Middle frontal gyrus (tissue), 1 donor: ENCODE results near the gene ZEB2.

ENCODE experiments used
- DNase-seq: peaks from one replicate; pipeline ENCODE4 v3.0.0-alpha.2; 2015; ENCODE audit warnings: low spot score; ENCODE audit errors: extremely low spot score

The ZEB2 gene

DNA sequence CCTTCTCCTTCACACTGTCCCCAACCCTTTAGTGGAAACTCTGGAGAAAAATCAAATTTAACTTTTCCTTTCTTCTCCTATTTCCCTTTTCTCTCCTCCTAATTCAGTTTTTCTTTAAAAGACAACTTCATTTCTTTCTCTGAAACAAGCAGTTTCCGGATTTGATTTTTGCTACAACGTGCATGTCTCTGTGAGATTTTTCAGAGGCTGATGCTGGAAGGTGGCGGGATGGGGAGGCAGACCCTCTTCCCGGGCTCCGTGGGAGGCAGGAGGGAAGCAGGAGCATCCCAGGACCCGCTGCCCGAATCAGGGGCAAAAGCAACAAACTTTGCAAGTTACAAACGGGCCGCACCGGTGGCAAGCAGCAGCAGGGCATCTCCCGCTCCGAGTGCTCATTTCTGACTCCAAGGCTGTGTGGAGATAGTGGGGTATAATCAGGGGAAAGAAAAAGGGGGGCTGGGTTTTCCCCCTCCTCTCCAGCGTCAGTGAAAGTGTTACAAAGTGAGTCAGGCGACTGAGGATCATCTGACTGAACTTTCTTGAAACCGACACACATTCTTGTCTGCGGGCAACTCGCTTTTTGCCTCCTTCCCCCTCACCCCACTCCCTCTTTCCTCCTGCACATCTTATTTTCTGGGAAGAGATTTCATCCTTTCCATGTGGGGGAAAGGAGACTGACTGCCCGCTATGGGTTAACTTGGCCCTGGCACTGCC is 6.4 kb downstream of the ZEB2 start:
- DNase-seq = no peak

DNA sequence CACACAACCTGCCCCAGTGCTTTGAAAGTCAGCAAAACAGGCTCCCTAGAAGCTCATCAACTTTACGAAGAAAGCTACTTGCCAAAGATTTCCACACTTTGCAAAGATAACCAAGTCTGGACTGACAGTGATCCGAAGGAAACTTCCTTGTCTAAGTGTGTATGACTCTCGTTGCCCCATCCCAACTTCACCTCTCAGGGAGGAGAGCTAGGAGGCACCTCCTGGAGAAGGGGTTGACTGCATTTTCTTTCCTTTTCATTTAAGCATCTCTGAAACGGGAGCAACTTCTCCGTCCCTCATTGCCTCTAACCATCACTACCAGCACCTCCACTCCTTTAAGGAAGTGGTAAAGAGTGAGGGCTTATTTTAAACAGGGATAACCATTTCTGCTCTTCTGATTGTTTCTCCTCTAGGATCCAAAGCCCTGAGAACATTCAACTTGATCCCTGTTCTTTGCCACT is 7.0 kb downstream of the ZEB2 start:
- no peak for DNase-seq

DNA sequence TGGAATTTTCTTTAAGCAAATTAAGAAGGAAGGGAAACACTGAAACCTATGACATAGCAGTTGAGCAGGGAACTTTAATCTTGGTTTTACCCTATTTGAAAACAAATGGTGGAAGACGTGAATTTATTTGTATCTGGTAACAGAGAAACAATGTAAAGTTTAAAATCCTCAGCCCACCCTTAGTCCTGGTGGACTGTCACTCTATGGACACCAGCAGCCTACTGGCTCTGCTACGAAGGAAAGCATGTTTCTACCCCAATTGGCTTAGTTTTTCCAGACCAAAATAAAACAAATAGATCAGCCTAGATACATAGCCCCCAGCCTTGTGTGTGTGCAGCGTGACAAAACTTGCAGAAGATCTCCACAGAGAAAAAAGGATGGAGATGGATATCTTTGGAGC is 7.4 kb downstream of the ZEB2 start:
- no peak for DNase-seq

DNA sequence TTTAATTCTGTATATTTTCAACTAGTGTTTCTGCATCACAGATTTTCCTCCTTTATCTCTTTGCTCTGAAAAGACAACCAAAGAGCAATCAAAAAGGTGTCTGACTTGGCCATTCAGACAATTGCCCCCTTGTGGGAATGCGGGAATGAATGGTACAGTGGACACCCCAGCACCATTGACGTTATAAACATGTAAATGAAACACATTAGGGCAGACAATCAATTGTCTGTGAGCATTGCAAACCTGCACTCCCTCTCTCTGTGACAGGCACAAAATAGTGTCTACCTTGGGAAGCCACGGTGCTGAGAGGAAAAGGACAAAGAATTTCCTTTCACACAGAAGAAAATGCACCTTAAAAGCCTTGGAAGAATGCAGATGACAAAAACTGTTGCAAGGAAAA is 8.0 kb downstream of the ZEB2 start:
- DNase-seq = no peak

DNA sequence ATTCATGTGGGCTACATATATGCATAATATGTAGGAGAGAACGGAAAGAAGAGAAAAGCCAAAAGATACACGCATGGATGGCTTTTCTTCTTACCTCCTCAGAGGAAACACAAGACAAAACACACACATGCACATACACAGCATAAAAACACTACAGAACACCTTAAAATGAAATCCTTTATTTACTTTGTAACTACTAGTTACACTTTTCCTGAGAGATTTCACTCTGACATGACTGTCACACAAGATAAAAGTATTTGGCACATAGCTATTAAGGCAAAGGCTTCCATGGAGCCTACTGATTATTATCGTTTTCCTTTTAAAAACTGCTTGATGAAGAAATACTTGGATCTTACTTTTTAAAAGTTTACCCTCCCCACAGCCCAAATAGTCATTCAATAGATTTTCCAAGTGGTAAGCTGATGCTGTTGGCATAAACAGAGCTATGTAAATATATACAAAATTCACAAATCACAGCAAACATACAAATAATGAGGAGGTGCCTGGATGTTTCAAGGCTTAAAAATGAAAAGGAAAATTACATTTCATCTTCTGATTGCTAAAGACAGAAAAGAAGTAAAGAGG is 8.6 kb downstream of the ZEB2 start:
- no peak for DNase-seq

DNA sequence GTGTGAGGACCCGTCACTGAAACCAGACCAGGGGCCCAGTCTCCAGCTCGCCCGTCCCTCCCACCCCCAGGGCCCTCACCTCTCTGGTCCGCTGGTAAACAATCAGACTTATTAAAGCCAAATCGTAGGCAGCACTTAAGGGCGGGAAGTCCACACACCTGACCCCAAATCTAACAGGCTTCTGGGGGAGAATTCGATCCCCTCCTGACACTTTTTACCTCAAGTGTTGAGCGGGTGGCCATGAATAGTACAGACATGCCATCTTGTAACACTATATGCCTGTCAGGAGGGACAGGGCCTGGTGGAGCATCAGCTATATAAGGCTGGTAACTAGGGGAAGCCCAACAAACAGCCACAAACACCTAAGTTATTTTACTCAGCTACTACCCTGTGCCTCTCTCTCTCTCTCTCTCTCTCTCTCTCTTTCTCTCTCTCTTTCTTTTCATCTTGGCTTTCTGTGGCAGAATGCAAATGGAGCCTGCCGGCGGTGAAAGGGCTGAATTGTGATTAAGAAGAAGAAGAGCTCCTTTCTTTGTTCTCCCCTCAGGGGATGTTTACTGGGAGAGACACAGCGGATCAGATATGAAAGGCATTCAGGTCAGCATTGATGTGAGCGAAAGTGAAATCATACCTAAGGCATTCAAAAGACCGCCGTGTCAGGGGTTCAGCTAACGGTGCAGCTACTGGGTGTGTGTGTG is 9.5 kb downstream of the ZEB2 start:
- no peak for DNase-seq

DNA sequence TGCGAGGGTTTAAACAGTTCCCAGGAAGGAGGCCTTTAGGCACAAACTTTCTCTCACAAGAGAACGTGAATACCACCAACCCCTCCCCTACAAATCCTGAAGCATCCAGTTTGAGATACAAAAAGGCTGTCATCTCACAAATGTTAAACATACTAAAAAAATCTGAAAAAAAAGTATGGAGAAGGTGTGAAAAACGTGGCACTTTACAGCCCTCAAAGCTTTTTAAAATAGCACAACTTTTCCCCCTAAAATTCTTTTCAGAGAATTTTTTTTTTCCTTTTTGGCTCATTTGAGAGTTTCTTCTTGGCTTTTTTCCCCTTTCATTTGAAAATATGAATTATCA is 10.1 kb downstream of the ZEB2 start:
- no peak for DNase-seq

DNA sequence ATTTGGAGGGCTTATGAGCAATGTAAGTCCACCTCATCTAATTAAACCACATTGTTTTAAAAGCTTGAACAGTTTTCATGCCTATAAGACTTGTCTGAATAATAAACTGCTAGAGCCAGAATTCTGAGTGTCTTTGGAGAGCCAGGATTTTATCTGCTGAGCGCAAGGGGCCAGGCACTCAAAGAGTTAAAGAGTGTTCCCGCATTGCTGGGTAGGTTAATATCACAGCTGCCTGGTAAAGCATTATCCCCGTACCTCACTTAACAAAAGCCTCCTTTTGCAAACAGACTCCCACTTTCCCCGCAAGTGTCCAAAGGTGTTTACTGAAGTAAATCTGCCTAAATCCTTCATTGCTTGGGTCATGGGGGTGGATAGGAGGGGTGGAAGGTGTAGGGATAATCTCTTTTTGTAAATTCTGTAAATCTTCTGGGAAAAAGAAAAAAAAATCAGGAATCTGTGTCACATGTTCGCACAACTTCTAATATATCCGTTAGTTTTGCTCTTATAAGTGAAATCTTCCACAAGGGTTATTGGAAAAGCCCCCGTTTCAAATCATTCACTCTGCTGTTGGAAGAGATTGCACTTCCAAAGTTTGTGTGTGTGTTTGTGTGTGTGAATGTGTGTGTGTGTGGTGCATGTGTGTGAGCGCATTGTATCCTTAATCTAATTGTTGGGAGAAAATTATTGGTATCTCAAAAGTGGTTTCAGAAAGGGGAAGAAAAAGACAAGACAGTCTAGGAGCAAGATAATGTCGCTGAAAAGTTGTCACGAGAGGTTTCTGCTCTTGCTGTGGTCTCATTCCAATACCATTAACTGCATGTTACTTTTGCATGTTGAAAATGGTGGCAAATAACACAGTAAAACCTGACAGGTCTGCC is 10.7 kb downstream of the ZEB2 start:
- no peak for DNase-seq

DNA sequence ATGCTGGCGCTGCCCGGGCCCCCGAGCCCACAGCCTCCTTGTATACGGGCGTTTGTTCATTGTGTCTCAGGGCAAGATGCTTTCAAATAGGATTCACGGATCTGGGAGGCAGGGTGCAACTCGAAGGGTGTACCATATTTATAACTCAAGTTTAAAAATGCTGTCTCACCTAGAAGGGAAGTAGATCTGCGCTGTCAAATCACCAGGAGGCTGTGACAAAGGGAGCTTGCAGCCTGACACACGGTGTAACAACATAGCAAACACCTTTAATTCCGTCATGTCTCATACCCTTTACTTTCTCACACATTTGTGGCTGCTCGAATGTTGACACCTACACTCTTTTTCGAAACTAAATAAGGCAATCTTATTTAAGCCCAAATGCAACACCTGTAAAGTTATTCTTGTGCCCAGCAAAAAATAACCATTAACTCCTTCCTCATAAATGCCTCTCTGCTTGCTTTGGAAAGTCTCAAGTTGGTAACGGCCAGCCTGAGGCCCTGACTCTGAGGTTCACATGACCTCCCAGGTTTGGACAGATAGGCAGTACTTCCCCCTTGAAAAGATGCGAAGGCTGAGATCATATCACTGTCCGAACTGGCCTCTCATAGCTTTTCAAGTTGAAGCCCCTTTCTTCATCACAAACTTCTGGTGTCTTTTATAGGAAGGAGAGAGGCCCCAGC is 11.6 kb downstream of the ZEB2 start:
- no peak for DNase-seq

DNA sequence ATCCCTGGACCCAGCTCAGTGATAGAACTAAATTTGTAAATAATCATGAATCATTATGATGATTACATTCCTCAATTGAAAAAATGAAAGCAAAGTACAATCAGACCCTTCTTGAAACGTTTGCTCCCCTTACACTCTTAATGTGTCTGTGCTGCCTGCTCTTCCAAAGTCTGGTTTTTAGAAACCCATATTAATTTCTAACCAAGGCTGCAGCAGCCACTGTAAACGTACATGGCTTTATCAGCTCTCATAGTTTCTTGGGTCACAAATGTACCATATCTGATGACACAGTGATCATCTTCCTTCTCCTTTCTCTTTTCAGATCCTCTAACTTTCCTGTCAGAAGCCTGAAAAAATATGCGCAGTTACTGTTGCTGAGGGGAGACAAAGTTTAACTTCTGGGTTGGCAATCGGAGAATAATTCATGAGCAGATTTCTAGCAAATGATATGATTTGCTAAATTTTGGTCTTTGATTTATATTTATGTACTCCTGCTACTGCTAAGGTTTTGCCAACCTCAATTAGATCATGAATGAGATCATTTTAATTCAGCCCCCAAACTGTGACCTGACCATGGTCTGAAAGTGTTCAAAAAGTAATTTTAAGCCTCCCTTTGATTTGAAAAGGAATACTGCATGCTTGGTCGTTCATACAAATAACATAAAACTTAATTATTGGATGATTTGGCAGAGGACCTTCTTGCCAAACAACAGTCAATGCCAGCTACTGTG is 12.3 kb downstream of the ZEB2 start:
- DNase-seq = no peak

DNA sequence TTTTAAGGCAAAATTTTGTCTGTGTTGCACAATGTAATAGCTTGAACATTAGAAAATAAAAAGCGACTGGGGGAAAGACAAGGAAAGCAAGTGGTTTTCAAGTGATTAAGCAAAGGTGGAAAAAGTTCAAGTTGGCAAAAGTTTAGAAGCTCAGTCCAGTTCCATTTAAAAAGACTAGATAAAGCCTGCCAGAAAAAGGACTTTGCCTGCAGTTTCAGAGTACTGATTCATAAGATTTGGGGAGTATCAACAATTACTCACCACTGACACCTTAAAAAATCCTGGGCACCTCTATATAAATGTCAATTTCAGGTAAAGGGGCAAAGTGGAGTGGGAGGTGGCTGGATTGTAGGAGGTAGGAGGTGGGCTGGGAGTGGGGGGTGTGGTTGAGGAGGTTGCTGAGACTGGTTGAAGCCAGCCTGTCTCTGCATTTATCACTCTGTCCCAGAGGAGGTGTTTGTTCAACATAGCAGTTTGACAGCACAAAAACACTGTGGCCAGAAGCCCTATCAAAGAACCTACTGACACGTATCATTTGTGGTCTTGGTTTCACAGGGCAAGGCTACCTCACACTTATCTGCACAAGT is 14.6 kb downstream of the ZEB2 start:
- DNase-seq = no peak

DNA sequence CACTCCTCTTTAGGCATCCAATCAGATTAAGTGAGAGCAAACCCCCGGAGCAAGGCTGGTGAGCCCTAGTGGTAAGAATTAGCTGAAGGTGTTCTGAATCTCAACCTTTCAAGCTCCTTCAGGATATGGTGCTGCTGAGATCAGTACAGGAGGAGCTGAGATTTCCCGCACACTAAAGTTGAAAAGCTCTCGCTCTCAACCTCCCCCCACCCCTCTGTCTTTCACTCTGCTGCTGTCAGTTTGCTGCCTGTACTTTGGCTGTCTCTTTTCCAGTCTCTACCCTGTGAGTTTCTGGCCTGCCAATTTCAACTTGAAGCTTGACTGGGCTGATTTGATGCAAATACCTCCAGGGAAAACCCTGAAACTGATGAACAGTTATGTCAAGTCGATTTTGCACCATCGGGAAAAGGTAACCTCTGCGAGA is 15.7 kb downstream of the ZEB2 start:
- no peak for DNase-seq

DNA sequence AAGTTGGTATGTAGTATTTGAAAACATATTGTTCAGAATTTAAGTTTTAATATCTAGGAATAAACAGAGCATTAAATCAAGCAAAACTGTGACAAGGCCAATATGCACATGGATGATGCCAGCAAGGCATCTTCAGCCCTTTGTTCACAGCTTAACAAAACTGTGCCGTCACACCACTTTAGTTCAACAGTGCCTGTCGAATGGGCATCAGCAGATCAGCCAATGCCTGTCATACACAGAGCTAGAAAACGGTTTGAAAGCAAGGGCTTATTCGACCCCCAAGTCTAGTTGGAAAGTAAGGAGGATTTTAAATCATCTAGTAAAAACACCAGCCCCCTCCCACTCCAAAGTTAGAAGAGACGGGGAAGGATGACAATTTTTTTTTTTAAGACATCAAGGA is 16.7 kb downstream of the ZEB2 start:
- no peak for DNase-seq

DNA sequence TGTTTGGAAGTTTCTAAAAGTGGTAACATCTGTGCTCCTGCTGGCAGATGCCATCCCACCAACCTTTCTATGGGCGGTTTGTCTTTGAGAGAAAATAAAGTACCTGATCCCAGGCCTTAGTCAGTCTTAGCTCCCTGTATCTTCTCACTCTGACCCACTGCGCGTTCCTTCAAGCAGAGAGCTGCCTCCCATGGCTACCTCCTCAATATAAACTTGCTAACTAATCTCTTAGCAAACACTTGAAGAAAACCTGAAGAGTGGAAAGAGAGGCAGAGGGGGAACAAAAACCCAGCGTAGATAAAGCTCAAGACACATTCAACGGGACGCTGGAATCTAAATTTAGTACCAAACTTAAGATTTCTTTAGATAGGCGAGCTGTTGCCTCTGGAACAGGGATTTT is 17.6 kb downstream of the ZEB2 start:
- no peak for DNase-seq

DNA sequence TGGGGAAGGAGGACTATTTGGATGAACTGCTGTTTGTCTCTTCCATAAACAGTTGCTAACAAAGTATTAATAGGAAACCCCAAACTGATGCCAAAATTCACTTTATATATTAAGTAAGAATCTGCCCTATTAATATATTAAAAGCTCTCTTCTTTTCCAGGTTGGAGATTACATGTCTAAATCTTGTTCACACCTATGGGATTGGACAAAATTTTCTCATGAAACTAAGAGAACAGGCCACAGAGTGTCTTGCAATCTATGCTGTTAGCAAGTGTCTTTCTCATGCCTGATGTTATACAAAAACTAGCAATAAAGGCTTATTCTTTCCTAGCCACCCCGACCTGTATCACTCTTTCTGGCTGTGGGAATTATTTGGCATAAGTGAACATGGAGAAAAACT is 18.3 kb downstream of the ZEB2 start:
- no peak for DNase-seq

DNA sequence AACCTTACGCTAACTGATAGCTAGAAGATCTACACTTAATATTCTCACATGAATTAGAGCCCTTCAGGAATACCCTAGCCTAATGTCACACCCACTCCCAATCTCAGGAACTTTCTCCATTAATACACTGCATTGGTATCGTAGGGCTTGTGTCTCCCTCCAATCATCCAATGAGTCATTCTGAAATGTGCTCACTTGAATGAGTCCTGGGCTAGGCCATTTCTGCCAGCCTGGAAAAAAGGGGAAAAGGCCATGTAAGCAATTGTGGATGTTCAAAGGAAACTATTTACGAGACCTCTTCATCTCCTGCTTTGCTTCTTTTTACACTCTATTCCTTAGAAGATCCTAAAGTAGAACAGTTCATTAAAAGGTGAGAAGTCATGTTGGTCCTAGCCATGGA is 18.8 kb downstream of the ZEB2 start:
- DNase-seq = no peak

DNA sequence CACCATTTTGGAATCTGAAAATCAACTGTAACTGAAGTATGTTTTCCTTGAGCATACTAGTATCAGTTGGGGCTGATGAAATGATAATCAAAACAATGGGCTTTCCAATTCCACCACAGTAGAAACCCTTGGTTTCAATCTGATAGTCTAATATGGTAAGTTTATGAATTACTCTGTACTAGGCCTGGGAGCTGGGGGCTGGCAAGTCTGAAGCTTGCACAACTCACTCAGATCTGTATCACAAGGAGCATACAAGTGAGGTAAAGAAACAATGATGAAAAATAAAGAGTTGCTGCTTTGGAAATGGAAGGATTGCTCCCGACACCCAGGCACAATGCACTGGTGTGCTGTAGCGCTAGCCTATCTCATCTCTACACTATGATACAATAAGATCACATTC is 19.4 kb downstream of the ZEB2 start:
- DNase-seq = no peak

DNA sequence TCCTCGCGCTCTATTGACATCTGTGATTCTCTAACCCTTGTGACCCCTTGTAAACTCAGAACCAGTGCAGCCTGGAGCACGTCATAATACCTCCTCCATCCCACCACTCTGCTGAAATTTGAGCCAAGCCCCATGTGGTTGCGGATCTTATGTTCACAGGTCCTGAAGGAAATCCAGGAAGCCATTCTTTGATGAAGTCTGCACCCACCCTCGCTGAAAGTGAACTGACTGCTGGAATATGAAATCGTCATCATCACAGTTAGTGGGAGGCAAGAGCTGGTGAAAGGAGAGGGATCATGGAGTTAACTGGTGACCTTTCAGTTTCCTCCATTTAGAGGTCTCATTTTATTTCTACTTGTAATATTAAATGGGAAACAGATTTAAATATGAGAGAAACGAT is 21.6 kb downstream of the ZEB2 start:
- no peak for DNase-seq

DNA sequence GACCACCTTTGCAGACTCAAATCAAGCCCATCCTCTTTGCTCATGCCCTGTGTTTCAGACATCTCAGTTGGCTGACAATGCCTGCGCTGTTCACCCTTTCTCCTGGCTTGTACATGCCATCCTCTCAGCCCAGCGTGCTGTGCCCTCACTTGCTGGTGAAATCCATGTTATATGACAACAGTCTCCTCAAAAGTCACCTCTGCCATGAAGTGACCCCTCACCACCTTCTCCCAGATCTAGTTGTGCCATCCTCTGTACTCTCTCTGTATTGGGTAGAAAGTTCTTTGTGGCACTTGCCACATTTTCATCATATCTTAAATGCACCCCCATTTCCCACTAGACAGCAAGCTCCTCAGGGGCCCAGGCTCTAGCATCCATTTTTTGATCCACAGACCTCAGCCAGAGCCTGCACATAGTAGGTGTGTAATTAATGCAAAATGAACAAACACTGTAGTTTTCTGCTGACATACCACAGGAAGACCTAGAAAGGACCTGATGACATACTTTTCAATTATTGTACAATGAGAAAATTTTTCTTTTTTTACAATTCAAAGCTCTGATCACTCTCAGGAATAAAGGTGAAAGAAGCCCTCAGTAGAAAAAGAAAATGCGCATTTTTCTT is 22.8 kb downstream of the ZEB2 start:
- DNase-seq = no peak
